Subcutaneous adipose tissue (tissue), 4 donors: ENCODE measurements around the gene TLL2. TPM values are rescaled to one million over a fixed set of nuclear protein-coding genes. Genes with fewer than 3 reads are reported as not detected.

Experiments
- total RNA-seq, 4 donors: library from RNA; depleted of rRNA; stranded (reverse); fragments of >200 nt; gene quantifications; one replicate each; pipeline ENCODE4 v1.1.0, GENCODE V29; 2016
- TF ChIP-seq, protein P1 (sequence below): fragments of 450-650 bp; IDR thresholded peaks from one replicate; pipeline ENCODE4 v1.5.1; 2016; ENCODE audit warnings: low read depth, mild to moderate bottlenecking, control low read depth, antibody characterized with exemption, moderate library complexity

The TLL2 gene
- not detected for total RNA-seq

DNA sequence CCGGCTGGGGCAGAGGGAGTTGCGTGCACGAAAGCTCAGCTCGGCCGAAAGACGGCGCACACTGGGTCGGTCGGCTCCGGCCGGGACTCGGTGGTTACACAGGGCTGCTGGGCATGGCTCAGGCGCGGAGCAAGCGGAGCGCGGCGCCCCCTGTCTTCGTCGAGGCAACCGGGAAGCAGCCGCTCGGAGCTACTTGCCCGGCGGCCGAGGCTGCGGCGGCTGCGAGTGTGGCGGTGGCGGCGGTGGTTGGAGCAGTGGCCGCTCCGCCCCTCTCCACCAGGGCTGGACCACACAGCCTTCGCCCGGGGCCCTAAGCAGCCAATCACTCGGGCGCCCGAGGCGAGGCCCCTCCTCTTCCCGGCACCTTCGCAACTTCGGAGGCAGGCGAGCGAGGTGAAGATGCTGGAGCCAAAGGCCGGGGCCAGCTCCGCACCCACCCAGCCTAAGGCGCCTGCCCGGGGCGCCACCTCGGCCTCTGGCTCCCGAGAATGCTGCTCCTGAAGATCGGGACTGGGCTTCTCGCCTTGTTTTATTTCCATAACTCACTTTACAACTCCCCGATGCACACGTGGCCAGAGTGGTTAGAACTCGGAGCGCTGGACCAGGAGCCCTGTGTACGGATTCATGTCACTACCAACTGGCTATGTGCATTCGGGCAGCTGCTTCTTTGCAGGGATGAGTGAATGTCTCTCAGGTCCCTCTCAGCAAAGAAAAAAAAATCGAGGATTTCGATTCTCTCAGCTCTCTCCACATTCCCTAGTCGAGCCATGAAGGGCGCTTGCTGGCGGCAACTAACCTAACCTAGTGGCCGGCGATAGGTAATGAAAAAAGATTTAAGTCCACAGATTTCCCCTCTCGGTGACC, at the start of gene TLL2:
TSS of gene TLL2 (minus strand) at position 229 of the 864 bp plus-strand sequence. CDS start 241 bp downstream, outside the sequence.
- TF ChIP-seq, protein P1, sequence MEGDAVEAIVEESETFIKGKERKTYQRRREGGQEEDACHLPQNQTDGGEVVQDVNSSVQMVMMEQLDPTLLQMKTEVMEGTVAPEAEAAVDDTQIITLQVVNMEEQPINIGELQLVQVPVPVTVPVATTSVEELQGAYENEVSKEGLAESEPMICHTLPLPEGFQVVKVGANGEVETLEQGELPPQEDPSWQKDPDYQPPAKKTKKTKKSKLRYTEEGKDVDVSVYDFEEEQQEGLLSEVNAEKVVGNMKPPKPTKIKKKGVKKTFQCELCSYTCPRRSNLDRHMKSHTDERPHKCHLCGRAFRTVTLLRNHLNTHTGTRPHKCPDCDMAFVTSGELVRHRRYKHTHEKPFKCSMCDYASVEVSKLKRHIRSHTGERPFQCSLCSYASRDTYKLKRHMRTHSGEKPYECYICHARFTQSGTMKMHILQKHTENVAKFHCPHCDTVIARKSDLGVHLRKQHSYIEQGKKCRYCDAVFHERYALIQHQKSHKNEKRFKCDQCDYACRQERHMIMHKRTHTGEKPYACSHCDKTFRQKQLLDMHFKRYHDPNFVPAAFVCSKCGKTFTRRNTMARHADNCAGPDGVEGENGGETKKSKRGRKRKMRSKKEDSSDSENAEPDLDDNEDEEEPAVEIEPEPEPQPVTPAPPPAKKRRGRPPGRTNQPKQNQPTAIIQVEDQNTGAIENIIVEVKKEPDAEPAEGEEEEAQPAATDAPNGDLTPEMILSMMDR = no peak

DNA sequence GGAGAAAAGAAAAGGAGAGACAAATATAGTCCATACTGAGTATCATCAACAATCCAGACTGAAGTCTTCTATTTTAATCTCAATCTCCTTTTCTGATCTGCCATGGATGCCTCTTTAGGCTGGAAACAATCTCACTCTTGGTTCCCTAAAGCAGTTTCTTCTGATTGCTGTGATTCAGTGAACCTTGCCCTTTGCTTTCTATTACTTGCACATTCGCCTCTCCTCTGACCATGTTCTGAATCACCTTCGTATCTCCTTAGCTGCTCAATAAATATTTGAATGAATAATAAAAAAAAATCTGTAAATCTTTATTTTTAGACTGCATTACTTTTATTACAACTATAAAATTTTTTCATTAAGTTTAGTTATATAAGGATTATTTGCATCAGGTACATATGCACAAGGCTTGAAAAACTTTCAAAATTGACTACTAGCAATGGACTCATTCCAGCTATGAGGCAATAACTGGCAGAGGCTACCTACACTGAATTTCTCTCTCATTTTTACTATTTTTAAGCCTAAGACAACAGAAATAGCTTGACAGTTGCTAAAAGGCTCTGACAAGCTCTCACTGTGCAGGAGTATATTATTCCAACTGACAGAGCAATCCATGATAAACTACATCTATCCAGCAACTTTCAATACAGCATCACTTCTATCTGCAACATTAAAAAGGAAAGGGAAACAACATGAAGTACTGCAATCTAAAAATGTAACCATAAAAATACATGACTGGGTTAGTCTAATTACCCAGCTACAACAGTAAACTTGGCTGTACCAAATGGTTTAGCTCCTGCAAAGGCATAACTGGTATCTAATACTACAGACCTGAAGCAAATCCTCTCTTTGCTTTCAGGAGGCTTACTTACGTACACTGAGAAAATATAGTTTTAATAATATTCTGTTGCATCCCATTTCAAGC, 47.5 kb upstream of the TLL2 start:
- TF ChIP-seq, protein P1 = no peak

DNA sequence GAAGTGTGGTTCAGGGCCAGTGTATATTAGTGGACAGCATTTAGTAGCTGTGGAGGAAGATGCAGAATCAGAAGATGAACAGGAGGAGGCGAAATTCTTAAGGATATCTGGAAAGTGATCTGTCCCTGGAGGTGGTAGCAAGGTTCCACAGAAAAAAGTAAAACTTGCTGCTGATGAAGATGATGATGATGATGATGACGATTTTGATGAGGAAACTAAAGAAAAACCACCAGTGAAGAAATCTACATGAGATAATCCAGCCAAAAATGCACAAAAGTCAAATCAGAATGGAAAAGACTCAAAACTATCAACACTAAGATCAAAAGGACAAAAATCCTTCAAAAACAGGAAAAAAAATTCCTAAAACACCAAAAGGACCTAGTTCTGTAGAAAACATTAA, 46.8 kb upstream of the TLL2 start:
- TF ChIP-seq, protein P1 = no peak

DNA sequence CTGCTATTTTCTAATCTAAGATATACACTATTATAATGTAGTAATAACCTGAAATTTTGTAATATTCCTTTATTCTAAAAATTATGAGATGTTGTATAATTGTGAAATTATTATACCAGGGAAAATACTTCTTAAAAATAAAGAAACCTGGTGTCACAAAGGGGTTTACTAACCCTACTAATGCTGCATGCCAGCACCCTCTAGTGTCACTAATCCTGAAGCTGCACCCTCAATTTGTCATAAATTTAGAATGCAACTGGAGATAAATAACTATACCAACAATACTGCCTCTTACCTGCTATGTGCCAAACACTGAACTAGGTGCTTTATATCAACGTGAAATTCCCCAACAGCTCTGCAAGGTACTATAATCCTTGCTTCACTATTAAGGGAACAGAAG, 42.3 kb upstream of the TLL2 start:
- TF ChIP-seq, protein P1 = no peak

DNA sequence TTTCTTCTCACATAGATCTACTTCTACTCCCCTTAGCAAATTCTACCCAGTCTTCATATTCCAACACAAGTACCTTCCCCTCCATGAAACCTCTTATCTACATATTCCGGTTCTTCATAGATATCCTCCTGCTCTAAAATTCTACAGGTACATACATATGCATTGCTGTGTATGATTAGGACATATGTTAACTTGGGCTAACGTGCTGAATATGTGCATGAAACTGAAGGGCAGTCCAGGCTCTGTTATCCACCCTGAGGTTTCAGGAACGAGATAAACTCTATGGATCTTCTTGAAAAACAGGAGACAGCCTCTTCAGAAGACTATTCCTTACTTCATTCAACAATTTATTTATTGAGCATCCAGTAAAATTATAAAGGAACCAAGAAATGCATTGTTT, 41.6 kb upstream of the TLL2 start:
- TF ChIP-seq, protein P1 = no peak

DNA sequence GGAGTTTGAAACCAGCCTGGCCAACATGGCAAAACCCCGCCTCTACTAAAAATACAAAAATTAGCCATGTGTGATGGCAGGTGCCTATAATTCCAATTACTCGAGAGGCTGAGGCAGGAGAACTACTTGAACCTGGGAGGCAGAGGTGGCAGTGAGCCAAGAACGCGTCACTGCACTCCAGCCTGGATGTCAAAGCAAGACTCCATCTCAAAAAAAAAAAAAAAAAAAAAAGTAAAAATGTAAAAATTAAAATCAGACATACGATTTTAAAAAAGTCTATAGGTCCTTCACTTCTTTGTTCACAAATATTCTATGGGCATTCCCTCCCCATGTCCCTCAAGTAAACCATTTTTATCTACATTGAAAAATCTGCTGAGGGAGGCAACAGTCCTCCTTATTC, 34.9 kb upstream of the TLL2 start:
- TF ChIP-seq, protein P1 = no peak

DNA sequence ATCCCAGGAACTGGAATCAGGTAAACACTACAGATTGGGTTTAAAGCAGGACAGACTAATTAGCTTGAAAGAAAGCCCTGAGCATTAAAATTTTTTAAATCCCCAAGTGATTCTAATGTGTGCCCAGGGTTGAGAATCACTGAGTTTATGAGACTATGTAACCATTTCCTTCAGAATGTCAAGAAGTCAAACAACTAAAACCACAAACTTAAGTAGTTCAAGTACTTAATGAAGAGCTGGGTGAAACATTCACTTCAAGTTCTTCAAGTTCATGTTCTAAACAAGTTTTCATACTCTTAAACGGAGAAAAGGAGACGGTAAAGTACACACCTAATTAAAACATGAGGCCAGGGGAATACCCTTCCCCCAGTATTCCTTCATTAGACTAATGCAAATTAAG, 28.2 kb upstream of the TLL2 start:
- TF ChIP-seq, protein P1 = no peak
